ENCODE measurements around the gene COMP. TPM values are rescaled to one million over a fixed set of nuclear protein-coding genes. Genes with fewer than 3 reads are reported as not detected.

The COMP gene
- 0.07 to 0.23 TPM (median 0.14 TPM) in 5 replicates for total RNA-seq (2022; extraction: Qiagen RNA extraction)

DNA sequence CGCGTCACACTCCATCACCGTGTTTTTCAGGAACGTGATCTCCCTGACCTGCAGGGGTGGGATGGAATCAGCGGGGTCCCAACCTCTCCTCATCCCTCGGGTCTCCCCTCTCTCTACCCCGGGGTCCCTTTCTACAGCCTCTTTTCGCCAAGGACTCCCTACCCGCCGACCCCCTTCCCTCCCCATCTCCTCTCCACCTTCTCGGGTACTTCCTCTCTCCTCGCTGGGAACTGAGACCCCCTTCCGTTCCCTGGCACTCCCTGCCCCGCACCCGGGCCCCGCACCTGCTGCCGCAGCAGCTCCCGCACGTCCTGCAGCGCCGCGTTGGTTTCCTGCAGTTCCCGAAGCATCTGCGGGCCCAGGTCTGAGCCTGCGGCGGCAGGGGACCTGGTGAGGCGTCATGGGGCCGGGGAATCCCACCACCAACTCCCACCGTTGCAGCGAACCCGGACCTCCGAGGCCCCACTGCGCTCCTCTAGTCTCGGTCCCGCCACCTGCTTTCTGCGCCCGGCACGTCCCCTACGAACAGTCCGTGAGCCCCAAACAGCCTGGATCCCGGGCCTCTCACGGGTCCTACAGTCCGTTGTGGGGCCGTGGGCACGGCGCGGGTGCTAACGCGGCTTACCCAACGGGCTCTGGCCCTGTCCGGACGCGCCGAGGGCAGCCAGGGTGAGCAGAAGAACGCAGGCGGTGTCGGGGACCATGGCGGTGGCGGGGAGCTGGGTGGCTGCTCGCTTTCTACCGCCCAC lies at the start of gene COMP:
Gene COMP, minus strand, starts transcription at position 740 of the 749 bp plus-strand sequence. Its CDS starts 36 bp downstream, at position 704.

DNA sequence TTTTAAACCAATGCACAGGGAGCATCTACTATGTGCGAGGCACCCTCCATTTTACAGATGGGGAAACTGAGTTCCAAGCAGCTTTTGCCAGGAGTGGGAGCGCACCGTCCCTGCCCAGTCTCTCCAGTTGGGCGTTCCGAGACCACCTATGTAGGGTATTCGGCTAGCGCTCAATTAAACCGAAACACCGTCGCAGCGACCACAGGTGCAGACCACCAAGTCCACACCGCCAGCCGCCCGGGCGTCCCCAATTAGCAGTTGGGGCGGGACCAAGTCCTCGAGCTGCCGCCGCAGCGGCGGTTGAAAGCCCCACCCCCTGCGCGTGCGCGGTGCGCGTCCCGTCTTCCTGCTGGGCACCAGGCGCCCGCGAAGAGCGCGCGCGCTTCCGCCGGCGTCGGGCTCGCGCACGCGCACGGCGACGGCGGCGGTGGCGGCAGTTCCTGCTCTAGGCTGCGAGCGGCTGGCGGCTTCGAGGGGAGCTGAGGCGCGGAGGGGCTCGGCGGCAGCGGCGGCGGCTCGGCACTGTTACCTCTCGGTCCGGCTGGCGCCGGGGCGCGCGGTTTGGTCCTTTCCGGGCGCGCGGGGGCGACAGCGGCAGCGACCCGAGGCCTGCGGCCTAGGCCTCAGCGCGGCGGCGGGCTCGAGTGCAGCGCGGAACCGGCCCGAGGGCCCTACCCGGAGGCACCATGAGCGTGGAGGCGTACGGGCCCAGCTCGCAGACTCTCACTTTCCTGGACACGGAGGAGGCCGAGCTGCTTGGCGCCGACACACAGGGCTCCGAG lies 40.6 kb upstream of the COMP start, which contains the start of gene UPF1:
Gene UPF1, plus strand, starts transcription at position 436 of the 782 bp plus-strand sequence. Its CDS starts 251 bp downstream, at position 687.

Other genes with a start within 250 kb of the COMP start
- gene FKBP8, start 247.7 kb downstream of the COMP start, total RNA-seq (2022; extraction: Qiagen RNA extraction) = 119 to 157 TPM (median 147 TPM) in 5 replicates
- 90.2 to 103 TPM (median 98.8 TPM) in 5 replicates for gene KXD1, start 233.4 kb downstream of the COMP start, total RNA-seq (2022; extraction: Qiagen RNA extraction)
- 1,110 to 1,215 TPM (median 1,145 TPM) in 5 replicates for gene UBA52, start 219.4 kb downstream of the COMP start, total RNA-seq (2022; extraction: Qiagen RNA extraction)
- 40.4 to 62.8 TPM (median 60.6 TPM) in 5 replicates for gene REX1BD, start 202.5 kb downstream of the COMP start, total RNA-seq (2022; extraction: Qiagen RNA extraction)
- 3.0 to 7.7 TPM (median 5.0 TPM) in 5 replicates for gene CRLF1, start 184.5 kb downstream of the COMP start, total RNA-seq (2022; extraction: Qiagen RNA extraction)
- 4.8 to 7.3 TPM (median 6.5 TPM) in 5 replicates for gene TMEM59L, start 178.4 kb downstream of the COMP start, total RNA-seq (2022; extraction: Qiagen RNA extraction)
- 2.6 to 5.3 TPM (median 3.7 TPM) in 5 replicates for gene KLHL26, start 154.3 kb downstream of the COMP start, total RNA-seq (2022; extraction: Qiagen RNA extraction)
- gene CRTC1, start 107.6 kb downstream of the COMP start, total RNA-seq (2022; extraction: Qiagen RNA extraction) = 2.5 to 4.6 TPM (median 4.1 TPM) in 5 replicates
- 32.6 to 42.3 TPM (median 41.1 TPM) in 5 replicates for gene UPF1, start 40.7 kb upstream of the COMP start, total RNA-seq (2022; extraction: Qiagen RNA extraction)
- gene CERS1, start 104.9 kb upstream of the COMP start, total RNA-seq (2022; extraction: Qiagen RNA extraction) = 4.2 to 6.1 TPM (median 5.2 TPM) in 5 replicates
- gene COPE, start 128.1 kb upstream of the COMP start, total RNA-seq (2022; extraction: Qiagen RNA extraction) = 135 to 169 TPM (median 159 TPM) in 5 replicates
- 28.8 to 45.7 TPM (median 43.2 TPM) in 5 replicates for gene DDX49, start 128.4 kb upstream of the COMP start, total RNA-seq (2022; extraction: Qiagen RNA extraction)
- gene HOMER3, start 149.9 kb upstream of the COMP start, total RNA-seq (2022; extraction: Qiagen RNA extraction) = 21.5 to 32.0 TPM (median 31.0 TPM) in 5 replicates
- gene SUGP2, start 242.2 kb upstream of the COMP start, total RNA-seq (2022; extraction: Qiagen RNA extraction) = 21.6 to 35.3 TPM (median 30.3 TPM) in 5 replicates
- 22.4 to 29.9 TPM (median 27.3 TPM) in 5 replicates for gene ARMC6, start 242.3 kb upstream of the COMP start, total RNA-seq (2022; extraction: Qiagen RNA extraction)